WERI-Rb-1 (cell line): ENCODE results near the gene ACACA.

Experiments
- DNase-seq: peaks from one replicate; pipeline ENCODE4 v3.0.0-alpha.2; 2020
- H3K27ac ChIP-seq: fragments of 250-450 bp; sonication (Bioruptor Pico); 2 replicates; pipeline ENCODE4 v1.5.1; 2020; ENCODE audit warnings: mild to moderate bottlenecking, moderate library complexity
- H3K27me3 ChIP-seq: fragments of 250-450 bp; sonication (Bioruptor Pico); 2 replicates; pipeline ENCODE4 v1.5.1; 2021; ENCODE audit warnings: mild to moderate bottlenecking, low read depth, moderate library complexity; ENCODE audit not compliant: insufficient read depth, severe bottlenecking
- H3K36me3 ChIP-seq: fragments of 250-450 bp; sonication (Bioruptor Pico); 2 replicates; pipeline ENCODE4 v1.5.1; 2020; ENCODE audit warnings: mild to moderate bottlenecking, moderate library complexity
- H3K4me3 ChIP-seq: 2 replicates; pipeline ENCODE4 v1.5.1; 2011; ENCODE audit warnings: low read depth, mild to moderate bottlenecking, control low read depth, low read length
- H3K9me3 ChIP-seq: fragments of 250-450 bp; sonication (Bioruptor Pico); 2 replicates; pipeline ENCODE4 v1.5.1; 2021; ENCODE audit warnings: mild to moderate bottlenecking, moderate library complexity; ENCODE audit not compliant: severe bottlenecking
- CTCF ChIP-seq: IDR thresholded peaks from 2 replicates; pipeline ENCODE4 v1.5.1; 2011; ENCODE audit warnings: low read depth, mild to moderate bottlenecking, control low read depth, inconsistent platforms, low read length

ACACA gene

GRCh38 chr17:37117373-37118142 lies 289.1 kb downstream of the ACACA start:
- H3K36me3 ChIP-seq, result peaks cover 64% of the 10 kb centered on the region
- H3K27ac ChIP-seq, result no peak overlapping the region
- no peak for DNase-seq
- H3K9me3 ChIP-seq, result no peaks in the 10 kb centered on the region
- no peak for TF ChIP-seq CTCF
- no peak overlapping the region for H3K4me3 ChIP-seq
- no peaks in the 10 kb centered on the region for H3K27me3 ChIP-seq

- no peak for TF ChIP-seq CTCF
- H3K36me3 ChIP-seq, result peaks cover 62% of the 10 kb centered on the region
- no peak overlapping the region for H3K27ac ChIP-seq
- no peak for DNase-seq
- no peaks in the 10 kb centered on the region for H3K9me3 ChIP-seq
- H3K4me3 ChIP-seq, result no peak overlapping the region
- no peaks in the 10 kb centered on the region for H3K27me3 ChIP-seq
Measured at GRCh38 chr17:37116671-37117185, 289.9 kb downstream of the ACACA start.

GRCh38 chr17:37111329-37111728 lies 295.3 kb downstream of the ACACA start:
- TF ChIP-seq CTCF, result no peak
- no peaks in the 10 kb centered on the region for H3K9me3 ChIP-seq
- no peak overlapping the region for H3K27ac ChIP-seq
- no peaks in the 10 kb centered on the region for H3K27me3 ChIP-seq
- no peak for DNase-seq
- peaks cover 60% of the 10 kb centered on the region for H3K36me3 ChIP-seq
- H3K4me3 ChIP-seq, result no peak overlapping the region

- DNase-seq, result no peak
- TF ChIP-seq CTCF, result no peak
- Histone ChIP-seq H3K4me3 (no peak overlapping the region), H3K27ac (no peak overlapping the region), H3K9me3 (no peaks in the 10 kb centered on the region), H3K27me3 (no peaks in the 10 kb centered on the region), H3K36me3 (peaks cover 60% of the 10 kb centered on the region)
Measured at GRCh38 chr17:37110746-37111145, 295.9 kb downstream of the ACACA start.

GRCh38 chr17:37109731-37110710 lies 296.6 kb downstream of the ACACA start:
- DNase-seq, result no peak
- Histone ChIP-seq H3K36me3 (peaks cover 63% of the 10 kb centered on the region), H3K27me3 (no peaks in the 10 kb centered on the region), H3K4me3 (no peak overlapping the region), H3K9me3 (no peaks in the 10 kb centered on the region), H3K27ac (no peak overlapping the region)
- TF ChIP-seq CTCF, result no peak
